HG03469 (cell line): Measurements from ENCODE around the gene GPR31.
"Not testable (repeated sequence)": the region's sequence is repeated elsewhere in the genome, so short reads cannot be mapped to it uniquely, and the experiment has no call there.

Source experiments
- ATAC-seq: cut with Tn5 transposase; IDR thresholded peaks from one replicate; pipeline ENCODE4 v1.9.1; 2021; ENCODE audit warnings: mild to moderate bottlenecking, moderate library complexity, moderate number of reproducible peaks; ENCODE audit not compliant: unreplicated experiment

GPR31 gene, protein sequence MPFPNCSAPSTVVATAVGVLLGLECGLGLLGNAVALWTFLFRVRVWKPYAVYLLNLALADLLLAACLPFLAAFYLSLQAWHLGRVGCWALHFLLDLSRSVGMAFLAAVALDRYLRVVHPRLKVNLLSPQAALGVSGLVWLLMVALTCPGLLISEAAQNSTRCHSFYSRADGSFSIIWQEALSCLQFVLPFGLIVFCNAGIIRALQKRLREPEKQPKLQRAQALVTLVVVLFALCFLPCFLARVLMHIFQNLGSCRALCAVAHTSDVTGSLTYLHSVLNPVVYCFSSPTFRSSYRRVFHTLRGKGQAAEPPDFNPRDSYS

DNA sequence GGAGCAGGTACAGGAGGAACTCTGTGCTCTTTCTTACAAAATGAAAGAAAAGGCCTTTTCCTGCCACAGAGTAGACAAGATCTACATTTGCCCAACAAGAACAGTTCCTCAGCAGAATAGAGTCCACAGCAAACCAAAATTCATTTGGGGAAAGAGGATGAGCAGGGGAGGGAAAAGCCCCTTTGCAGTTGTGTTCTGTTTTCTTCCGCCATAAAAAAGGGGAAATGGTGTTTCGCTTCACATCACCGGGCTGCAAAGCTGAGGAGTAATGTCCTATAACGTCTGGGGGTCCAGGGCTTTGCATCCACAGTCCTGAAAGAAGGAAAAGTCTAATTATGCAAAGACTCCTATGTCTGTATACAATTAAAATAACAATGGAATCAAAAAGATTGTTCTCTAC is at the start of gene GPR31:
TSS of gene GPR31 (minus strand) at position 118 of the 400 bp plus-strand sequence. CDS start 149 bp downstream, outside the sequence.
- no peak for ATAC-seq

DNA sequence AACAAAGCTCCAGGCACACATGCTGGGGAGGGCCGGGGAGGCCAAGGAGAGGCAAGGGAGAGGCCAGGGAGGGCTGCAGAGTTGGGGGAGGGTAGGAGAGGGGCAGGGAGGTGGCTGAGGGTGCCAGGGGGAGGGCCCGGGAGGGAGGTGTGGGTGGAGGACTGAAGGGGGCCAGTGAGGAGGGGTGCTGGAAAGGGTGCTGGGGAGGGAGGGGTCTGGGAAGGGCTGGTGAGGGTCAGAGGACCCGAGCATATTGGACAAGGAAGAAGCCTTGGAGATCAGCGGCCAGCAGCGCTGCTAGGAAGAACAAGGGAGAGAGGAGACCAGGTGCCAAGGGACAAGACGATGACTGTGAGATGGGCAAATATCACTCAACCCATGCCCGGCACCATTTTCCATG is 49.7 kb upstream of the GPR31 start:
- ATAC-seq = no peak

DNA sequence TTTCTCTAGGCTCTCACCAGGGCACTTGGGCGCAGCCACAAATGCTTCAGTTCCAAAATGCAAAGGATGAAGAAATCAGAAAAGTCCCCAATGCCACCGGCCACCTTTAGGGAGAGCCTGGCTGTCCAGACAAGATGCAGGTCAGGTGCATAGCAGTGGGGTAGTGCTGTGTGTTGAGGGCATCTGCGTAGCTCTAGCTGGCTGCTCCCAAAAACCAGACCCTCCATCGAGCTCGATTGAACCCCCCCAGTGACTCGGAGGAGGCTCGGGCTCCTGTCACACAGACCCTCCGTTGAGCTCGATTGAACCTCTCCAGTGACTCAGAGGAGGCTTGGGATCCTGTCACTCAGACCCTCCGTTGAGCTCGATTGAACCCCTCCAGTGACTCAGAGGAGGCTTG is 47.5 kb upstream of the GPR31 start:
- not testable (repeated sequence) for ATAC-seq

DNA sequence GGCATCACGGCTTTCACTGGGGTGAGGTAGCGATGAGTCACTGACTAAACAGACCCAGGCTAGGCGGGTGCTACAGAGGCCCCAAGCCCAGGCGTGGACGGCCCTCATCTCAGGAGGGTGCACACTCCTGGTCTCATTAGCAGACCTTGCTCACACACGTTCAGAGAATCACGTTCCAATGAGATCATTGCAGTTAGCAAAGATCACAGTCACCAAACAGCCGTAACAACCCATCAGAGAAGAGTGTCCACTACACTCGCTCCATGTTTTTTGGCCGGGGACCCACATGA is 46.2 kb upstream of the GPR31 start:
- not testable (repeated sequence) for ATAC-seq

DNA sequence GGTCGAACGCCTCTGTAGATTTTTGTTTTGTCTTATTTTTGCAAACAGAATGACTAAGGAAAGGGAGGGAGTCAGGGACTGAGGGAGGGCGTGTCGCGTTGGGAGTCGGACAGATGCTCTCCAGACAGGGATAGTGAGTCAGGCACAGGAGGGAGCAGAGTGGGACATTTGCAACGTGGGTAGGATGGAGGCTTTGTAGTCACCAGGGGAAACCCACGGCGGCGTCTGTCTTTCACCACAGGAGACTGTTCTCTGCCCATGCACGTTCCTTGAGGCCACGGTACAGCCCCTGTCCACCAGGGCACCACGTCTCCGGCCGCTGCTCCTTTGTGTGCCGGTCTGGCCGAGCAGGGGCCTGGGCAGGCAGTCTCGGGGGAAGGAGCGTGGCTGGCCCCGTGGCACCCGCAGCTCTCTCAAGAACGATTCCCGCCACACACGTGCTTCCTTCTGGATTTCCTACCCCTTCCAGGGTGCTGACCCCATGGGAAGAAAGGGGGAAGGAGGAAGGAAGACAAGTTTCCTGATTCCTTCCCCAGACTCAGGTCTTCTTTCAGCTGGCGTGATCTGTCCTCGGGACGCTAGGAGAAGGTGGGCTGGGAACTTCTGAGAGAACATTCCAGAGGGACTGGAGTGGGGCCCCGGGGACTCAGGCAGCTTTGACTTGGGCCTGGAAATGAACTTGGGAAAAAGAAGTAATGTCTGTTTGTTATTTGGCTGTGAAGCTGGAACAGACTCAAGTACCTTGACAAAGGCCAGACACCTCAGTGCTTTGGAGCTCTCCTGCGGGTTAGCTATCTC is 45.7 kb upstream of the GPR31 start:
- ATAC-seq = not testable (repeated sequence)

DNA sequence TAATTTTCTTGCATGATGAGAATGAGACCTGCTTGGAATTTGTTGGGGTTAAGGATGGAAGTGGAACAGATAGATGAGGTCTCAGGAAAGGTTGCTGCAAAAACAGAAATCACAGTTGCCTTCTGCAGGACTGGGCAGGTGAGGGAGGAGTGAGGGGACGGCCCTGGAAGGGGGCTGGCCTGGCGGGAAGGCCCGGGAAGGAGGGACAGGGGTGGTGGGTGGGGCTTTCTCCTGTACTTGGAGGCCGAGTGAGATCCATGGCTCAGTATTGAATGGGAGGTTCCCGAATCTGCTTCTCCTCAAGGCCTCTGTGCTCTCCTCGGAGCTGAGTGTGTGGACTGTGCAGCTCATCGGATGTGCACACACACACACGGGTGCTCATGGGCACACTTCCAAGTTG is 44.8 kb upstream of the GPR31 start:
- not testable (repeated sequence) for ATAC-seq

DNA sequence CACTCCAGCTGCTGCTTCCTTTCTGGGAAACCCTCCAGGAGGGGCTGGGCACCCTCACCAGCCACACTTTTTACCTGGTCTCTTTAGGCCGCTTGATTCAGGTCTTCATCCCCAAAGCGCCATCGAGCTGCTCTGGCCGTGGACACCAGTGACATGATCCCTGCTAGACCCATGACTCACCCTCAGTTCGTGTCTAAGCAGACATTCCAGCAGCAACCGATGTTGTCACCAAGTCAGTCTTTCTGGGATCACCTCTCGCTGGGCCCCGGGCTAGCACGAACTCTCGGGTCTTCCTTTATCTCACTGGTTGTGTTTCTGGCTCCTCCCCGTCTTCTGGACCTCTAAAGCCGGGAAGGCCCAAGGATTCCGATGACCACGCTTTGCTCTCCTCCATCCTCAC is 43.0 kb upstream of the GPR31 start:
- no peak for ATAC-seq

DNA sequence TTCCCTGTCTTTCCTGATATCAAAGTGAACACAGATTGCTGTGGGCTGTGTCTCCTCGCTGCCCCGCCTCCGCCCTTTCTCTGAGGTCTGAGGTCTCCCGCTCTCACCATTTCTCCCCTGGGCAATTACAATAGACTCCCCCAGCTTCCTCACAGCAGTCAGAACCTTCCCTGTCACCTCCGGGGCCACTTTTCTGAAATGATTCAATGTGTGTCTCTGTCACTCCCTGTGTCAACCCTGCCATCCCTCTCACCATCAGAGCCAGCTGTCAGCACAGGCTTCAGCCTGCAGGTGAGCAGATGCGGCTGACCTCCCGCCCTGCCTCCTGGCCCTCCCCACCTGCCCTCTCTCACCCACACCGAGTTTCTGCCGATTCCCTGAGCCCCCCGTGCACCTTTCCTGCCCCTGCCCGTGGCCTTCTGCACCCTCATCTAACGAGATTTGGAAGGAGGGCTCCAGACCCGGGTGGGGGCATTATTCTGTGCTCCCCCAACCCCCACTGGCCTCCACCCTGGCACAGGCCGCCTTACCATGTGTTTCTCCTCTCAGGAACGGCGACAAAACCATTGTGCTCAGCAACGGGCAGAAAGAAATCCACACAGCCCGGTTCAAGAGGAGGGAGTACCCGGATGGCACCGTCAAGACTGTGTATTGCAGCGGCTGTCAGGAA is 38.3 kb upstream of the GPR31 start:
- not testable (repeated sequence) for ATAC-seq

DNA sequence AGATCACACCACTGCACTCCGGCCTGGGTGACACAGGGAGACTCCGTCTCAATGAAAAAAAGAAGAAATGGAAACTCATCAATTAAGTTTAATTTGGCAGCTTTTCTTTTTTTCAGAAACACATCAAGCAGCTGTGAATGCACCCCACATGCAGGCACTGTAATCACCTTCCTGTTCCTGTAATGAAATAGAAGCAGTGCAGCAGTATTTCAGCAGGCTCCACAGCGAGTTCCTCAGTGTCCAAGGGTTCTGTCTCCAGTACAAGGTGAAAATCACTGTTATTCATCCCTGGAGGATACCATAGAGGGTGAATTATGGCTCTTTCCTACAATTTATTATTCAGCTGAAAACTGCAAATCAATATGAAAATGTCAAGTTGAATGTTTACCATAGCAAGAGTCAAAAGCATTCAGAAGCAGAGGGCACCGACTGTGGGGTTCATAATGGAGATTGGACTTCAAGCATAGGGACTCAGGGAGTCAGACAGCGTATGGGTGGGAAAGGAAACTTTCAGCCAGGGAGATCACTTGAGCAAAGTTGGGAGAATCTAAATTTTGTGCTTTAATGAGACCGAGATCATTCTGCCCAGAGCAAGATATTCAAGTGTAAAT is 35.8 kb upstream of the GPR31 start:
- not testable (repeated sequence) for ATAC-seq

DNA sequence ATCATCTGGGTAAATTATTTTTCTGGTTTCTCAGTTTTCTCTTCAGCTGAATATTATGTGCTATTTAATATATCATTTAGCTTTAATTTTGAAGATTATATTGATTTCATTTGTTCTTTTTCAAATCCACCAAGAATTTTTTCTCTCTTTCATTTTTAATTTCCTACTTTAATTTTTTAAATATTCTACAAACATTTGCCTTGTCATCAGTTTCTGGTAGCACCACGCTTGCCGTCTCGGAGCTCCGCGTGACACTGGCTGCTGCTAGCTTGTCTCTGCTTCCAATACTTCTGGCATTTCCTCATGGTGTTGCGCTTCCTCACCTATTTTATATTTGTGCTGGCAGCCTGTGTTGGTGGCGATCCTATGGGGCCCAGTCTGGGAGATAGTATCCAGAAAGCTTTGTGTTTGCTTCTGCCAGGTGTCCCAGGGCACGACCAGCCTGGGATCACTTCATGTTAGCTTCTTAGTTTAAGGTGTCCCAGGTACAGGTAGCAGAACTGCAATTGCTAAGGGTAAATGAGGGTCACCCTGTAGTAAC is 33.3 kb upstream of the GPR31 start:
- not testable (repeated sequence) for ATAC-seq

DNA sequence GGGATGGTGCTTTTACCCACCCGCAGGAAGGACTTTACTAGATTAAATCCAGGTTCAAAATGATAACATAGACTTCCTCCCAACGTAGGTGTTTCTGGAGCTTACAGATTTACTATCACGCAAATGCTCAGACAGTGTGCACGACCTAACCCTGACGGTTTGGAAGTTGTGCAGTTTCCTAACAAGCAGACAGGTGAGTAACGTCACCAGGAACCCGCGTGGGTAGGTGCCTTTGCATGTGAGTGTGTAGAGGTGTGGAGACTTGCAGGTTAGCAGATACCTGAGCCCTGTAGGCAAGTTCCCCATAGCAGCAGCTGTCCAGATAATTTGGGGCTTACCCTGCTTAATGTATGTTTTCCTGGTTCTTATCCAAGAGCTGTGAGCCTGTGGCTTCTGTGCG is 29.5 kb upstream of the GPR31 start:
- ATAC-seq = not testable (repeated sequence)

DNA sequence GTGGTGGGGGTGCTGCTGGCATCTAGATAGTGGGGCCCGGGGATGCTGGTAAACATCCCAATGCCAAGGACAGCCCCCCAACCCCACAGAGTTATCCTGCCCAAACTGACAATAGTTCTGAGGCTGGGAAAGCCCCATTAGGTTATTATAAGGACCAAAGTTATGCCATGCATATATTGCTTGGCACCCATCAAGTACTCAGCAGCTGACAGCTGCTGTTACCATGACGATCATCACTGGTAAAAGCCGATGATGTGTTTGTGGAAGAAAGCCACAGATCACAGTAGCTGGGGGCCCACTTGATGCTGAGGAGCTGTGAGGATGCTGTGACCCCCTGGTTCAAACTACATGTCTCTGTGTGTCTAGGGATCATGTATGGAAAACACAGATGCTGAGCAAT is 27.3 kb upstream of the GPR31 start:
- not testable (repeated sequence) for ATAC-seq

DNA sequence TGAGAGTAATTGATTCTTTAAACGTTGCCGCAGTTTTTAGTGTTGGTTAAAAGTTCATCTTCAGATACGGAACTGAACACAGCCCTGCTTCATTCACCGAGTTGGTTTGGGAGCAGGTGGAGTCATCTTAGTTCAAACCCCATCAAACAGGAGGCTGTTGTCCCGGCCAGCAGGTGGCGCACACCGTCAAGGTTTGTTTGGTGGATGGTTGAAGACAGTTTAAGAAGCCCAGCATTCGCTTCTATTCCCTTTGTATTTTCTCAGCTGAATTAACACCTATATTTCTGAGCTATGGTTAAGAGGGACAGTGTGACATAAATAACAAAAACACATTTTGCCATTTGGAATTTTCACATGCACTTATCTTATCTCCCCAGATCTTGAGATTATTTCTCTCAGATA is 25.1 kb upstream of the GPR31 start:
- peak; percentile 67 for ATAC-seq

DNA sequence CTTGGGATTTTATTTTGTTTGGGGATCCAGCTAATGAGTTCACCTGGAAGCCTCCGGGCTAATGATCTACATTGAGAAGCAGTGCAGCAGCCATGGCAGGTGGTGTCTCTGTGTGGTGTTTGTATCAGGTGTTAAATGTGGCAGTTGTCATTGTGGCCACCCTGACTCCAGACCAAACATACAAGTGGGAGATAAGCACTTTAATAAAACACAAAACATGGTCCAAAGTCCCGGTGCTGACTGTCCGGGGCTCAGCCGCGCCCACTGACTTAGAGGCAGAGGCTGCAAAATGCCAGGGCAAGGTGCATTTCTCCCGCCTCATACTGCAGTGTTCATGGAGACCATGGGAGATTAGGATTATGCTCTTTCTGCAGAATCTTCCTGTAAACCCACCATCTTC is 23.6 kb upstream of the GPR31 start:
- ATAC-seq = not testable (repeated sequence)

DNA sequence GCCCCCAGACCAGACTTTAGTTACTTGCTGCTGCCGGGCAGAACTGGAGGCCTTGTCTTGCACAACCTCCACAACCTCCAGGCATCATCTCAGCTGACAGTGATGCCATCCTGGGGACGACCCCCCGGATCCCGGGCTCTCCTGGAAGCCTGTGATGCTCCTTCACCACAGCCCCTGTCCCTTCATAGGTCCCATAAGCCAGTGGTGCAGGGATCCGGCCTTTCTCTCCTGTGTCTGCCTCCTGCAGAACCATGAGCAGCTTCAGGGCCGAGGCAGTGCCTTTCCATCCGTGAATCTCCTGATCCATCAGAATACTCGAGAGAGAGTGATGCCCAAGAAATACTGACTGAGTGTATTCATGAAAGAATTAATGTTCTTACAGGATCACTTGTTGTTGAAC is 22.3 kb upstream of the GPR31 start:
- not testable (repeated sequence) for ATAC-seq

DNA sequence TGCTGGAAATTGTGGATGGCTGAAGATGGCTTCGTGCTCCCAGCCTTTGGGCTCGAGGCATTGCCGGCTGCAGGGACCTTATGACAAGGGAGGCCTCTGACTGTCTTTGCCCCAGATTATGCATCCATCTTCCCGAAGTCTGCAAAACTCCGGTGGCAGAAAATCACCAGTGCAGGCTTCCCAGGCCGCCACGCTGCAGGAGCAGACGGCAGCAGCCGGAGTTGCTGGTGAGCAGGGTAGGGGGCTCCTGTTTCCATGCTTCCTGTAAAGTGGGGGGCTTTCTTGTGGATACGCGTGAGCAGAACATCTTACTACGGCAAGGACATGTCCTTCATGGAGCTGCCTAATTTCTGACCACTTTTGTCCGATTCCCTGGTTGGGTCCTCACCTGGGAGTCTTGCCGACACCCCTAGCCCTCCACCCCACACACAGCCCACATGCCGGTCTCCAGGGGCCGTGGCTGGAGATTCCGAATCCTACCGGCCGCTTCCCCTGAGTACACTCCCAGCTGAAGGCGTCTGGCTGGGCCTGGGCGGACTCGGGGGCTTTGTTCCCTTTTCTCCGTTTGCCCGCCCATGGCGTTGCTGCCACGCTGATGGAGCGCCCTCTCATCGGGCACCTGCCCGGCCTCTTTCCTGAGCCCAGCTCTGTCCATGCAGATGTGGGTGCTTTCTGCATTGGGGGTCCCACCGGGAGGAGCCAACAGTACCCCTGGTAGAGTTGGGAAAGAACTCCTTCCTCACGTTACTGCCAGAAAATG is 21.3 kb upstream of the GPR31 start:
- ATAC-seq = not testable (repeated sequence)

DNA sequence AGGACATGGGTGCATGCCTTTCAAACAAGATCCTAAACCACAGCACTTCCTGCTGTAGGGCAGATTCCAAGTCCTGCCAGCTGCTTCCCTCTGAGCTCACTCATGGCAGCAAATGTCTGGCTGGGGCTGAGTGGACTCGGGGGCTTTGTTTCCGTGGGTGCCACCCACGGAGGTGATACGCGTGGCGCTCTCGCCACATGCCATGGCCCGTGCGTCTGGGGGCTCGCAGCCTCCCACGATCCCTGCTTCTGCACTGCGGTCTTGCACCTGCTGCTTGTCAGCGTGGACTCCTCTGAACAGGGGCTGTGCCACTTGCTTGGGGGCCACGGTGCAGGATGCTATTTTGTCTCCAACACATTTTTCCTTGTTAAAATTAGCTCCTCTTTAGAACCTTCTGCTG is 19.5 kb upstream of the GPR31 start:
- ATAC-seq = not testable (repeated sequence)

DNA sequence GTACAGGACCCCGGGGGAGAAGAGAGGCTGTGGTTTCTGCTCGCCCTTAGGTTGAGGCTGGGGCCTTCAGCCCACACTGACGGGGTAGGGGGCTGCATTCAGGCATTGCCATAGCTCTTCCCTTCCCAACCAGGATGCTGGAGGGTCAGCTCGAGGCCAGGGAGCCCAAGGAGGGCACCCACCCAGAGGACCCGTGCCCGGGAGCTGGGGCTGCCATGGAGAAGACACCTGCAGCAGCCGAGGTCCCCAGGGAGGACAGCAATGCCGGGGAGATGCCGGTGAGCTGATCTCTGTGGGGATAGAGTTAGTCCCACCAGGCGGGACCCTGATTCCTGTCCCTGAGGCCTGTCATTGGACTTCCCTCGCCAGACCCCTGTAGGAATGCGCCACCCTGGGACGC is 14.2 kb upstream of the GPR31 start:
- not testable (repeated sequence) for ATAC-seq

DNA sequence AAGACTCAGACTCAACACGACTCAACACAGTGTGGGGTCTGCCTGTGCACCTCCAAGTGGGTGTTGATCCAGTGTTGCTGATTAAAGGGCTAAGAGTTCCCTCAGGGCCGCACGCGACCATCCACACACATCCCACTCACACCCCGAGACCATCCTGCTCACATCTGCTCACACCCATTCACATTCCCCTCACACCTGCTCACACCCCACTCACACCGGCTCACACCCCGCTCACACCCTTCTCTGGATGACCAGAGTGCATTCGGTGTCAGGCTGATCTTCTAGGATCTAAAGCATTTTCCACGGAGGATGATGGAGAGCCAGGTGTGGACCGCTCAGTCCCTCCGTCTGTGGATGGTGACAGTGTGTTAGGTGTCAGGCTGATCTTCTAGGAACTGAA is 13.5 kb upstream of the GPR31 start:
- not testable (repeated sequence) for ATAC-seq

DNA sequence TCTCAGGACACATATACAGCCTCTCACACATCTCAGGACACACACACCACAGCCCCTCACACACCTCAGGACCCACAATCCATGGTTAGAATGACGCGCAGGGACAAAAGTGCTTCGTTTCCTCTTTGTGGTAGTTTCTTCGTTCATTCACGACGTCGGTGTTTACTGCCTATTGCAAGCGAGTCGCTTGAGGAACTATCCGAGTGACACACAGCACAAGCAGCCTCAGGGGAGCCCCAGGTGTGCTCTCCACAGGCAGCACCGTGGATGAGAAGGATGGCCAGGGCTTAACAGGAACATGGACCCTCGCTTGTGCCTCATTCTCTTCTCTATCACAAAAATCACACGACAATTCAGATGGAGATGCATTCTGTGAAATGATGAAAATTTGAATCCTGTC is 12.1 kb upstream of the GPR31 start:
- not testable (repeated sequence) for ATAC-seq
